ENCODE data around the gene PLXDC2. TPM values are rescaled to one million over a fixed set of nuclear protein-coding genes. Genes with fewer than 3 reads are reported as not detected.
"Not testable (repeated sequence)": the region's sequence is repeated elsewhere in the genome, so short reads cannot be mapped to it uniquely, and the experiment has no call there.

PLXDC2 gene
- total RNA-seq, 1 experiment from 2014 or later, result 4.6 TPM

DNA sequence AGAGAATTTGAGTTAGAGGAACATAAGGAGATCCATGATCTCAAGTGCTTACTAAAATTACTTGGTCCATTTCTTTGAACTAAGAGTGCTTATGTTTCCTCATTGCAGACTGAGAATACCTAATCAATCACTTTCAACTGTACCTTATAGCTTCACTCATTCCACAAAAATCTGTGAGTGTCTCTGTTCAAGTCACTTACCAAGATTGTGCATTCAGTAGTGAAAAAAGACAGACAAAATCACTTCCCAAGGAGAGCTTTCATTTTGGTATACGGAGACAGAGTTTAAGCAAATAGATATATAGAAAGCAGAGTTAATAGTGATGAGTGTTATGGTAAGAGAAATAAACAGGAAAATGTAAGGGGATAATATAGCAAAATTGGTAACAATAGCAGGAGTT, 364.5 kb downstream of the PLXDC2 start:
- no peak for DNase-seq (ENCODE audit: low read depth)

GRCh38 chr10:20181434-20181833, 365.2 kb downstream of the PLXDC2 start:
- DNase-seq (ENCODE audit: low read depth), result no peak

DNA sequence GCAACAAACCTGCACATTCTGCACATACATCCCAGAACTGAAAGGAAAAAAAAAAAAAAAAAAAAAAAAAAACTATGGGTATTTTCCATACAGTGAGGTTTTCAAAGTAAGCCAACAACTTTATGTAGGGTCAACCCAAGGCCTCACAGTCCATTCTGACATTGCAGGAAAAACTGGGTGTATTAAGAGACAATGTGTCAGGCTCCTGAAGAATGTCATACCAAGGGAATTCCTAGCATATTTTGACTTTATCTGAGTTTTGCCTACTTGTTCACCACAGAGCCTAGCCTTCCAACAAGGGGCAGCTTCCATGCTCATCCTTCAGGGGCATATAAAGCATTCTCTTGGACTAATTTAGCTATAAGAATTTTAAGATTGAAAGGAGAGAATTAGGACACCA, 368.9 kb downstream of the PLXDC2 start:
- DNase-seq (ENCODE audit: low read depth), result peak; percentile 2

DNA sequence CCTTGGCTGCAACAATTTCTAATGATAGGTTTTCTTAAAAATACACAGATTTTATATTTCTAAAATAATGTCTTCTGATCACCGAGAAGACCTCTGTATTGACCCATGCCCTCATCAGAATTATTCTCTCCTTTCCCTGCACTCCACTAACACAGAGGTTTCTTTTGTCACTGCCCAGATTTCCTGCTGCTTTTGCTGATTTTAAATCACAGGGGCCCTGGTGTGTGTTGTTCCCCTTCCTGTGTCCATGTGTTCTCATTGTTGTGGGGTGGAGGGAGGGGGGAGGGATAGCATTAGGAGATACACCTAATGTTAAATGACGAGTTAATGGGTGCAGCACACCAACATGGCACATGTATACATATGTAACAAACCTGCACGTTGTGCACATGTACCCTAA, 375.2 kb downstream of the PLXDC2 start:
- not testable (repeated sequence) for DNase-seq (ENCODE audit: low read depth)

GRCh38 chr10:20195076-20195475, 378.8 kb downstream of the PLXDC2 start:
- no peak for DNase-seq (ENCODE audit: low read depth)

GRCh38 chr10:20200758-20201157, 384.5 kb downstream of the PLXDC2 start:
- no peak for DNase-seq (ENCODE audit: low read depth)

DNA sequence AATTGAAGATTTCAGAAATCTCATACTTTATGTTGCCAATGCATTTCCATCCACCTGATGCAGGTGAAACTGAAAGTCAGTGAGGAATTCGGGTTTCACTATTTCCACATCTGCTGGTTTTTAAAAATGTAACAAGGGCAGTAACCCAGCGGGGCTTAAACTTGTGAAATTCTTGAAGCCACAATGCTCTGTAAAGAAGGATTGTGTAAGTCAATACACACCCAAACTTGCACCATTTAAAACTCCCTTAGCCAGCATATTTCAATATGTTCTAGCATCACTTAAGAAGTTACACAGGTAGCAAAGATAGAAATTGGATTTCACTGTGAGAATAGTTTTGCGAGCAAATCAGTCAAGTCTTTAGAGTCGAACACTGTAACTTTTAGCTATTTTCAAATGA, 386.1 kb downstream of the PLXDC2 start:
- no peak for DNase-seq (ENCODE audit: low read depth)

- no peak for DNase-seq (ENCODE audit: low read depth)
Observed at GRCh38 chr10:20207653-20208052, 391.4 kb downstream of the PLXDC2 start.

- not testable (repeated sequence) for DNase-seq (ENCODE audit: low read depth)
Observed at GRCh38 chr10:20209098-20209497, 392.9 kb downstream of the PLXDC2 start.

DNA sequence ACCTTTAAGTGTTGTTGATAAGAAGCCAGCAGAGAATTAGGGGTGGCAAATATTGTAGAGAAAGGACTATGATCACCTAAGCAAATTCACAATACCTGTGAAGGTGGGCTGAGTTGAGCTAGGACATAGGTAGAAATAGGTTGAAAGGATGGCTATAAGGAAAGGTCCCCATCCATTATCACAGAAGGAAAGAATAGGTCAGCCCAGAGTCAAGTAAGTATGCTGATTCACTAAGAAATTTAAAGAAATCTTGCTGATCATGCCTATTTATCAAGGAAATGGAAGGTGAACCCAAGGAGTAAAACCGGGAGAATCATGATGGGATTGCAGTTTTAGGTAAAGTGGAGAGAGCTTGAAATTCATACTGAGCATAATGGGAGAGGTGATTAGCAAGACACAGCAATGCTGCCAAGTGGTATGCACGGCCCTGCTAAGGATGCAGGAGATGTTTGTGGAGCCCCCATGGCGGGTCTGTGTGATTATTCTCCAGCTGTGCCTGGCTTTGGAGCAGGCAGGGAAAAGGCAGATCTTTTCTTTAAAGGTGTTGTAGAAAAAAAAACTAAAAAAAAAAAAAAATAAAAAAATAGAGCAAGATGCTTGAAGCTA, 399.4 kb downstream of the PLXDC2 start:
- DNase-seq (ENCODE audit: low read depth), result no peak

DNA sequence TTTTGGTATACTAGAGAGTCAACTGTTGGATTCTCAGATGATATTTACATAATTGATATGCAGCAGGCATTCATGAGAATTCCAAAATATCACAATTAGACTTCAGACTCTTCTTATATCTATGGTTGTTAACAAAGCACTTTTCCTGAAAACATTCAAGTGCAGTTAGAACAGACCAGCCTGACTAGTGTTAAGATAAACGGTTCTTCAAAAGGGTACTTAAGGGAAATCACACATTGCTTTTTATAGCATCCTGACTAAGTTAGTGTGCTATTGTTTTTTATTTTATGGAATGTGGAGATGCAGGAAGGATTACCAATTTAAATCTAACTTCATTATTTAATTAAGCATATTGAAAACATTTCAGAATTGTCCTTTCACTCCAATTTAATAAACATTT, 405.1 kb downstream of the PLXDC2 start:
- DNase-seq (ENCODE audit: low read depth), result no peak

DNA sequence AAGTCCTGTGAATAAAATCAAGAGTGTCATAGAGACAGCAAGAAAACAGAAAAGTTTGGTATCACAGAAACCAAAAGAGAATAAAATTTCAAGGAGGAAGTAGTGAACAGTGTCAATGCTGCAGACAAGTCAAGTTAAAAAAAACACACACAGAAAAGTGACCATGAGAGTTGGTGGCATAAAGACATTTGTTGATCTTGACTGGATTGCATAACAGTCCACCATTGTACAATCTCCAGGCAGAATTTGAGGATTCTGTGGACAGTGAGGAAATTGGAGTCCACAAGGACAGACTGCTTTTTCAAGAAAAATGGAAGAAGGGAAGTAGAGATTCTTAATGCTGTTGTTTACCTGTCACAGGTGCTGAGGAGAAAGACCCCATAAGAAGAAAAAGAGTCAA, 412.5 kb downstream of the PLXDC2 start:
- no peak for DNase-seq (ENCODE audit: low read depth)

GRCh38 chr10:20232079-20232705, 416.0 kb downstream of the PLXDC2 start:
- DNase-seq (ENCODE audit: low read depth), result no peak

GRCh38 chr10:20233423-20233822, 417.2 kb downstream of the PLXDC2 start:
- no peak for DNase-seq (ENCODE audit: low read depth)

- no peak for DNase-seq (ENCODE audit: low read depth)
Observed at GRCh38 chr10:20234579-20234978, 418.3 kb downstream of the PLXDC2 start.

- DNase-seq (ENCODE audit: low read depth), result no peak
Observed at GRCh38 chr10:20237091-20237570, 420.9 kb downstream of the PLXDC2 start.

DNA sequence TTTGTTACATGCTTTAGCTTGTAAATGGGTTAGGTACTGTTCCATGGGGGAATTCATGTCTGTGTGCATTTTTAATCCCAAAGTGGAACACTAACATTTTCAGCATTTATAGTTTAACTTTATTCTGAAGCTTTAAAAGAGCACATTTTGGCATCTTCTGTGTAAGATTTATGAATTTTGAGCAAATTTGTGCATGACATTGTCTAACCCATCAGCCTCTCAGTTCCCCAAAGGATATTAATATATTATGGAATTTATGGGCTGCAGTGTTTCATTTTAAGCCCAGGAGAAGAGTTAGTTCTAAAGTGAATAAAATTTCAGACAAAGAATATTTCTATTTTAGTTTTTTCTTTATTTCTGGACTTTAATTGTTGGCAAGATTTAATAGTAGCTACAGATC, 421.4 kb downstream of the PLXDC2 start:
- DNase-seq (ENCODE audit: low read depth), result no peak

DNA sequence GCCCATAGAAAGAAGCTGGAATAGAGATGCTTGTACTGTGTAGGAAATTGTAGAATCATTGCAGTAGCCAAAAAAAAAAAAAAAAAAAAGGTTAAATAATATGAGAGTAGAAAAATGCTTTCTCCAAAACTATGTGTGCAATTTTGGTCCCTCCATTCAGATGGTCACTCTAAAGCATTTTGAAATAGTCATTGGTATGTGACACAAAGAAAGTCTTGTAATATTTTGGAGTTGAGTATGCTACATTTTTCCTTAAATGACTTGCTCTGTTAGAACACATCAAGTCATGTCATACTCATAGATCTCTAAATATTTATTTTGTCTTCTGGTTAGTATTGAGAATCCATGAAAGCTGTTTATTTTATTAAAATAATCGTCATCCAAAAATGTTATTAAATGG, 424.4 kb downstream of the PLXDC2 start:
- DNase-seq (ENCODE audit: low read depth), result no peak

- DNase-seq (ENCODE audit: low read depth), result no peak
Observed at GRCh38 chr10:20247454-20247853, 431.2 kb downstream of the PLXDC2 start.

DNA sequence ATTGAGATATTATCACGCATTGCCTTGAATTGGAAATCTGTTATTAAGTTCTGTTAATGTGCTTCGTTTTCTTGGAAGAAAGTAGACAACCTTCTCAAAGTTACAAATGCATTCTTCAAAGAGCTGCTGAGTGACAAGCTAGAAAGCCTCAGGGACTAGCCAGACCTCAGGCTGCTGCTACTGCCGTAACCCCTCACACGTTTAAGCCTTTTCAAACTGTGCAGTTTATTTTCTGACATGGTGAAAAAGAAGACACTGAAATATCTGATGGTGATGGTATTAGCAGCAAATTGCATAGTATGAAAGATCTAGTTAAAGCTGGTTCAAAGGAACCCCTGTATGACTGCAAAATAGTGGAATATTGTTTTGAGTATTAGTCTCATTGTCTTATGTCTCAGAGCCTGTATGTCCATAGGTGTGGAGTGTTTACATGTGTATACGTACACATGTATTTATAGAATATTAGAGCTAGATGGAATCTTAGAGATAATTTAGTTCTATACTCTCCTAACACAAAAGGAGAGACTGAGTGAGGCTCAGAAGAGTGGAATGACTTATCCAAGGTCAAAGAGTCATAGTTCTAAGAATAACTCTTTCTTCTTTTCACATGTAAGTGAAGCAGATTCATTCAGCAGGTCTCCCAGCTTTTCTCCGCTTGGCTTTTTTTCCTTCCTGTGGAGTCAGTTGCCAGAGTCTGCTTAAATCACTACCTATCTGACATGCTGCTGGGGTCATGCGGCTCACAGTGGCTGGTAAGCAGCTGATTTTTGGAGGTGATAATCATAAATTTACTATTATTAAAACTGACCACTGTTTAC, 431.9 kb downstream of the PLXDC2 start:
- no peak for DNase-seq (ENCODE audit: low read depth)

- peak; percentile 31 for DNase-seq (ENCODE audit: low read depth)
Observed at GRCh38 chr10:20254078-20254477, 437.8 kb downstream of the PLXDC2 start.

GRCh38 chr10:20254497-20254896, 438.3 kb downstream of the PLXDC2 start:
- DNase-seq (ENCODE audit: low read depth), result no peak

DNA sequence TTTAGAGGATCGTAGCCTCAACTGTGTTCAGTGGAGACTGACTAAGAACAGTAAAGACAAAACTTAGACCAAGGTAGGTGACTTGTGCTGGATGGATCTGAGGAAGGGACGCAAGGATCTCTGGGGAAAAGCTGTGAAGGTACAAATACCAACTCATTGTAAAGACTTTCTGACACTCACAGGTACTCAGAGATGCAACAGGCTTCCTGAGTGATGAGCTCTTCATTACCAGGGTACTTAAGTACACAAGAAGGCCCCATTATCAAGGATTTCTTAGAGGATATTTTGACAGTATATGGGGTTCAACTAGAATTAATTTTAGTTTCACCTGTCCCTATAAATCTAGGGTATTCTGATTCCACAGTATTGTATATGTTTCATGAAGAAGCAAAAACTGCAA, 440.7 kb downstream of the PLXDC2 start:
- no peak for DNase-seq (ENCODE audit: low read depth)
